GM21576 (cell line): ENCODE data around the gene SCRT2.

Experiments
- ATAC-seq: cut with Tn5 transposase; IDR thresholded peaks from one replicate; pipeline ENCODE4 v1.9.1; 2021; ENCODE audit warnings: mild to moderate bottlenecking, moderate library complexity; ENCODE audit not compliant: unreplicated experiment

SCRT2 gene

GRCh38 chr20:673603-674001 is 2.0 kb downstream of the SCRT2 start:
- ATAC-seq = no peak

DNA sequence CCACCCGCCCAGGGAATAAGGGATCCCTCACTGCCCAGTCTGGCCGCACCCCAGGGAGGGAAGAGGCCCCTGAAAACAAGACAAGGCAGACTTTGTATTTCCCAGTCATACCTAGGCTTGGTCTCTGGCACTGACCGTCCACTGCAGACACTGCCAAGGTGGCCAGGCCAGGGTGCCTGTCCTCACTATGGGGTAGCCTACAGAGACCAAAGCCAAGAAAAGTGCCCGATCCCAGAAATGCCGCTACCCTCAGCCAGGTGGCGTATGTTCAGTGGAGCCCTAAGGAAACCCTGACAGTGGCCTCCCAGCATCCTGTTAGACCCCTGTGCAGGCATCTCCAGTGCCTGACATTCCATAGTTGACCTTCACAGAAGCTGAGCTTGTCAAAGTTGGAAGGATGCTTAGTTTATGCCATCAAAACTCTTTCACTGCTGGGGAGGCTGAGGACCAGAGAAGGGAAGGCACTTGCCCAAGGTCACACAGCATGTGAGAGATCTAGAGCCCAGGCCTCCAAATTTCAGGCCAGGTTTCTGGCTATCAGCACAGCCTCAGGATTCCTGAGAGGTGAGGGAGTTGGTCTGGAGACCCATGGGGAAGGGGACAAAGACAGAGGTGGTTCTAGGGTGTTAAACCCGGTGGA is 2.5 kb downstream of the SCRT2 start:
- ATAC-seq = no peak

- no peak for ATAC-seq
These were observed 4.2 kb downstream of the SCRT2 start for GRCh38 chr20:671252-672030.

GRCh38 chr20:669573-669972 is 6.0 kb downstream of the SCRT2 start:
- ATAC-seq = no peak

- no peak for ATAC-seq
These were observed 7.0 kb downstream of the SCRT2 start for GRCh38 chr20:668638-669037.

DNA sequence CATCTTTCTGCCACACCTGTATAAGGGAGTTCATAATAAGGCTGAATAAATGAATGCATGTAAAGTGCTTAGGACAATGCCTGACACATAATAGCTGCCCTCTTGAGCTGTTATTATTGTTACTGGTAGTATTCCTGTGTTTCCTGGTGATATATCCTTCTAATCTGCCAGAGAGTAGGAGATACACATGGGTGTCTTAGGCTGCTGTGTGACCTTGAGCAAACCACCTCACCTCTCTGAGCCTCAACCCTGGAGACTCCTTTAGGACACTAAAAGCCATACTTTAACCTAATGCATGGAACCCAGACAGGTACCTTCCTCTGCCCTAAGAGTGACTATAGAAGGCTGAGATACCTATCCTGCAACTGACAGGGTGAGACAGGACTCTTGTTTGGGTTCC is 7.6 kb downstream of the SCRT2 start:
- no peak for ATAC-seq

DNA sequence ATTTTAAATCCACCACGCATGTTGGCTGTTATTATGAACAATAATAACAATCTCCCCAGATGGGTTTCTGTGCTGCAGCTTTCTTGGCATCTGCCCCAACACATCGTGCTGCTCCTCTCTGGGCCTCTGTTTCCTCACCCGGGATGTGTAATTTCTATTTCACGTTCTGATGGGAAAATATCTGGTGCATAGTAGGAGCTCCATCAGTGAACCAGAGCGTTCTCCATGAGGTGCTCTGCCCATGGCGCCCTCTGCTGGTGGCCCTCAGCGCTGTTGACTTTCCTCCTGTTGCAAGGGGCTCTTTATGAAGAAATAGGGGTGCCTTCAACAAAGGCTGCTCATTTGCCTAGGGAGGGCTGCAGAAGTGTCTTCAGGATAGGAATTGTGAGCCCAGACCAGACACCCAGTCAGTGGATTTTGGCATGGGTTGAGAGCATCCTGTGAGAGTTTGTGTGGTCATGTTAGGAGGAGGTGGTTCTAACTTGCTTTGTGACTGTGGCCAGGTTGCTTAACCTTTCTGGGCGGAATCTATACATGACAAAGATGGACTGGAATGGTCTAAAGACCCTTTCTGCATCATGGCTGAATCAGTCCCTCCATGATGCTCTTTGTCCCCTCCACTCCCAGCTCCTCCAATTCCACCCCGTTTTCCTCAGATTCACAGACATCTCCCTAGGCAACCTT is 8.1 kb downstream of the SCRT2 start:
- ATAC-seq = no peak

DNA sequence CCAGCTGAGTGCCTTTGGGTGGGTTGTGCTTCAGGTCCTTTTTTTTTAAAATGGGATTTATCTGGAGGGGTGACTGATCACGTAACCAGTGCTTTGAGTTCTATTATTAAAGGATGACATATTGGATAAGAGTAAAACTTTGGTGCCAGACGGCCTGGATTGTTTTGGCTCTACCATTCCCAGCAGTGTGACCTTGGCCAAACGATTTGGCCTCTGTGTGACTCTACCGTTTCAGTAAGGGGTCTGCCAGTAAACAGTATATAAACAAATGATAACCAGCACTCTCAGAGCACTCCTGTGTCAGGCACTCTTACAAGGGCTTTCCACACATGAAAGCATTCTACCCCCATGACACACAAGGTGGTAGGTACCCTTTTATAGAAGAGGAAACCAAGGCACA is 8.7 kb downstream of the SCRT2 start:
- ATAC-seq = no peak

GRCh38 chr20:665276-665675 is 10.3 kb downstream of the SCRT2 start:
- ATAC-seq = no peak

- no peak for ATAC-seq
These were observed 11.0 kb downstream of the SCRT2 start for GRCh38 chr20:664576-664975.

DNA sequence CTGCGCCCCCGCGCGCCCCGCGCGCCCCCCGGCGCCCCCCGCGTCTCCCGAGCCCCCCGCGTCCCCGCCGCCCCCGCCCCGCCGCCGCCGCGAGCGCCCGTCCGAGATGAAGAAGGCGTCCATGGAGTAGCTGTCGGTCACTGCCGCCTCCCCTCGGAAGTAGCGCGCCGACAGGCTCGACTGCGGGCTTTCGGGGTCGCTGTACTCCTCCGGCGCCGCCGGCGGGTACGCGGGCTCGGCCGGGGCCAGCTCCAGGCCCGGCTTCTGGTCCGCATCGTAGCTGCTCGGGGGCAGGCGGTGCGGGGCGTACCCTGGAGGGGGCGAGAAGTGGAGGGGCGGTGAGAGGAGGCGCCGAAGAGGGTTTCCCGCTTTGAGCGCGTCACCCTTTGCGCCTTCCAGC is 11.5 kb downstream of the SCRT2 start:
- no peak for ATAC-seq

GRCh38 chr20:663315-664090 is 12.1 kb downstream of the SCRT2 start:
- no peak for ATAC-seq

GRCh38 chr20:662277-663192 is 13.1 kb downstream of the SCRT2 start:
- ATAC-seq = no peak

GRCh38 chr20:661474-662270 is 13.9 kb downstream of the SCRT2 start:
- ATAC-seq = no peak

GRCh38 chr20:658731-659291 is 16.8 kb downstream of the SCRT2 start:
- ATAC-seq = no peak

- ATAC-seq = no peak
These were observed 17.4 kb downstream of the SCRT2 start for GRCh38 chr20:658202-658601.

DNA sequence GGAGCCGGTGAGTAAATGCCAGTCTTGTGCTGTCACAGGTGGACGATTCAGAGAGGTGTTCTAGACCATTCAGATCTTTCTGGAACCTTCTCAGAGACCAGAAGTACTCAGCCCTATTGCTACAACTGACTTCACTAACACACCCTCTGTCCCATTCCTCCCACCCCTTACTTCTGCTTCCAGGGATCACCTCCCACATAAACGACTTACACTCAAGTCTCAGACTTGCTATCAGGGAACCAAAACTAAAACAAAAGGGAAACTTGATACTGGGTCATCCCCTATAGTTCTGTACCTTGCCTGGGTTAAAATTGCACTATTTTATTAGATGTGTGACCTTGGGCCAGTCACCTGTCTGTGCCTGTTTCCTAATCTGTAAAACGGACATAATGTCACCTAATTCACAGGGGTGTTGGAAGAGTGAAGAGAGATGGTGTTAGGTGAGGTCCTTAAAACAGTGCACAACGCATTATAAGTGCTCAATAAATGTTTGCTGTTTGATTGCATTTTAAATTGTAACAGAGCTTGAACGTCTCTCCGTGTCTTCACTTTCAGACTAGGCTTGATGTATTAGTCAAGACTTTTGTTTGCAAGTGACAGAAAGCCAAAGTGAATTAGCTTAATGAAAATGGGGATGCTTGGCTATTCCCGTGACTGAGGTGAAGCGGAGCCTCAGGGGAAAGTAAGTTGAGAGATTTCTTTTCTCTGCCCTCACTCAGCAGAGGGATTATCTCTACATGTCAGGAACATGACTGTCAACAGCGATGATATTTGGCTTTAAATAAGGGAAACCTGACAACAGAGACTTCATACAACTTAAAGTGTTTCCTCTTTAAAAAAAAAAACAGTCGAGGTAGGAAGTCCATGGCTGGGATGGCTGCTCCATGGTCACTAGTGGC is 19.6 kb downstream of the SCRT2 start:
- no peak for ATAC-seq

- no peak for ATAC-seq
These were observed 21.2 kb downstream of the SCRT2 start for GRCh38 chr20:654417-654750.
